GM23338 (cell line): ENCODE results near the gene DCANP1. TPM values are rescaled to one million over a fixed set of nuclear protein-coding genes. Genes with fewer than 3 reads are reported as not detected.

Source experiments
- ATAC-seq: fragments of 200-7000 bp; cut with Tn5 transposase; 3 replicates; pipeline ENCODE4 v1.9.1; 2020
- DNase-seq: peaks from one replicate; pipeline ENCODE4 v3.0.0-alpha.2; 2015; ENCODE audit warnings: low spot score
- H2AFZ ChIP-seq: fragments of 200-600 bp; sonication (generic); 2 replicates; pipeline ENCODE4 v1.8.0; 2016; ENCODE audit warnings: antibody characterized with exemption, mild to moderate bottlenecking, moderate library complexity
- H3F3A ChIP-seq: fragments of 200-600 bp; sonication (generic); replicated peaks from 2 replicates; pipeline ENCODE4 v1.8.0; 2017; ENCODE audit warnings: antibody characterized with exemption, mixed run types, low read depth
- H3K27ac ChIP-seq: fragments of 200-600 bp; sonication (generic); 2 replicates; pipeline ENCODE4 v1.6.1; 2016; ENCODE audit warnings: low read depth
- H3K27me3 ChIP-seq: fragments of 200-600 bp; sonication (generic); 2 replicates; pipeline ENCODE4 v1.8.0; 2016; ENCODE audit warnings: mild to moderate bottlenecking, mixed run types, moderate library complexity; ENCODE audit not compliant: insufficient read depth
- H3K36me3 ChIP-seq: fragments of 200-600 bp; sonication (generic); 2 replicates; pipeline ENCODE4 v1.8.0; 2016; ENCODE audit warnings: mild to moderate bottlenecking; ENCODE audit not compliant: insufficient read depth
- H3K4me1 ChIP-seq: fragments of 200-600 bp; sonication (generic); 2 replicates; pipeline ENCODE4 v1.8.0; 2016; ENCODE audit warnings: mild to moderate bottlenecking, moderate library complexity; ENCODE audit not compliant: insufficient read depth
- H3K4me2 ChIP-seq: fragments of 200-600 bp; sonication (generic); 2 replicates; pipeline ENCODE4 v1.7.1; 2017; ENCODE audit warnings: mixed run types
- H3K4me3 ChIP-seq: fragments of 200-600 bp; sonication (generic); 2 replicates; pipeline ENCODE4 v1.6.1; 2016; ENCODE audit warnings: mixed run types
- H3K79me2 ChIP-seq: fragments of 200-600 bp; sonication (generic); replicated peaks from 2 replicates; pipeline ENCODE4 v1.8.0; 2017; ENCODE audit warnings: mild to moderate bottlenecking; ENCODE audit not compliant: insufficient read depth
- H3K9me2 ChIP-seq: fragments of 200-600 bp; sonication (generic); 2 replicates; pipeline ENCODE4 v1.8.0; 2017; ENCODE audit not compliant: insufficient read depth
- H4K20me1 ChIP-seq: fragments of 200-600 bp; sonication (generic); replicated peaks from 2 replicates; pipeline ENCODE4 v1.8.0; 2017; ENCODE audit warnings: mild to moderate bottlenecking; ENCODE audit not compliant: insufficient read depth
- H3K27ac Mint-ChIP-seq: 2 replicates; pipeline ENCODE4 v1.8.0; 2020; ENCODE audit warnings: inconsistent platforms, mild to moderate bottlenecking, moderate library complexity, mixed read lengths
- H3K27me3 Mint-ChIP-seq: 3 replicates; pipeline ENCODE4 v1.8.0; 2022; ENCODE audit warnings: low read depth, mild to moderate bottlenecking, moderate library complexity, mixed read lengths, inconsistent platforms; ENCODE audit not compliant: insufficient read depth, poor library complexity
- H3K36me3 Mint-ChIP-seq: 3 replicates; pipeline ENCODE4 v1.8.0; 2021; ENCODE audit warnings: low read depth, mild to moderate bottlenecking, inconsistent platforms, moderate library complexity, mixed read lengths
- H3K4me1 Mint-ChIP-seq: 3 replicates; pipeline ENCODE4 v1.8.0; 2020; ENCODE audit warnings: mild to moderate bottlenecking, inconsistent platforms, mixed read lengths
- H3K4me3 Mint-ChIP-seq: 3 replicates; pipeline ENCODE4 v1.8.0; 2021; ENCODE audit warnings: moderate library complexity, mild to moderate bottlenecking, inconsistent platforms, mixed read lengths
- H3K9me3 Mint-ChIP-seq: 3 replicates; pipeline ENCODE4 v1.8.0; 2020; ENCODE audit warnings: moderate library complexity, mild to moderate bottlenecking, inconsistent platforms, mixed read lengths
- CREB1 ChIP-seq: fragments of 250-450 bp; sonication (Bioruptor Pico); IDR thresholded peaks from 2 replicates; pipeline ENCODE4 v1.5.0; 2020; ENCODE audit warnings: low read depth, mild to moderate bottlenecking, moderate library complexity
- ZNF331 ChIP-seq: fragments of 250-450 bp; sonication (Bioruptor Pico); IDR thresholded peaks from 2 replicates; pipeline ENCODE4 v1.5.0; 2020; ENCODE audit warnings: low read depth, mild to moderate bottlenecking, moderate library complexity
- polyA plus RNA-seq: library from polyadenylated mRNA; unstranded; fragments of >200 nt; fragmentation: Nextera tagmentation; extraction: Ambion mirVana; gene quantifications from 2 replicates; pipeline ENCODE4 v1.2.1, GENCODE V29; 2016
- total RNA-seq: library from RNA; depleted of rRNA; stranded (reverse); fragments of >200 nt; shearing (Covaris generic); gene quantifications from 2 replicates; pipeline ENCODE4 v1.2.3, GENCODE V29; 2014
- TF ChIP-seq, protein P1 (sequence below), 2 experiments: fragments of 200-600 bp in 1 of 2; sonication (generic) in 1 of 2; conservative IDR thresholded peaks; 2 replicates each; pipeline versions ENCODE4 v1.5.1 to v1.6.1; 2016 to 2017; ENCODE audit warnings: antibody characterized with exemption in 2 of 2, low read depth in 2 of 2, mild to moderate bottlenecking in 2 of 2, moderate library complexity in 1 of 2
- TF ChIP-seq, protein P2 (sequence below): fragments of 250-450 bp; sonication (Bioruptor Pico); IDR thresholded peaks from 2 replicates; pipeline ENCODE4 v1.5.0; 2020; ENCODE audit warnings: mild to moderate bottlenecking, moderate library complexity
- TF ChIP-seq, protein P3 (sequence below): IDR thresholded peaks from one replicate; pipeline ENCODE4 v1.6.1; 2018; ENCODE audit warnings: antibody characterized with exemption; ENCODE audit not compliant: unreplicated experiment

DCANP1 gene
- total and polyA plus RNA-seq, 2 experiments from 2014 or later = not detected

DNA sequence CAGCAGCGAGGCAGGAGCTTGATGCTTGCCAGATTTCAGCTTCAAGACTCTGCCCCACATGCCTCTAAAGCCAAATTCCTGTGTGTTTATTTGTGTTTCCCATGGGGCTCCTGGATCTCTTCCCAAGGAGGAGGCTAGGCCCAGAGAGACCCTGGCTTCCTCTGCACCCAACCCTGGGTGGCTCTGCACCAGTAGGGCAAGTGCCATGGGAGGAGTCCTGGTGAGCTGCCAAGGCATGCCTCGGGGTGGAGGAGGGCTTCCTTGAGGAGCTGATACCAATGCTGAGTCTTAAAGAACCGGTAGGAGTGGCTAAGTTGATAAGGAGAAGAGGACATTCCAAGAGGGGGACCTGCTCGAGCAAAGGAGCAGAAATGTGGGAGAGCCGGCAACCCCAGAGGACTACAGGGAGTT is 11.8 kb upstream of the DCANP1 start:
- ATAC-seq = no peak
- peaks cover 32% of the 10 kb centered on the region for H3K27me3 Mint-ChIP-seq
- Histone ChIP-seq H4K20me1 (no peaks in the 10 kb centered on the region), H3K4me2 (no peak overlapping the region), H3K4me1 (no peaks in the 10 kb centered on the region), H3K4me3 (no peak overlapping the region), H3K9me2 (no peaks in the 10 kb centered on the region), H3K27ac (no peak overlapping the region), H3K36me3 (no peaks in the 10 kb centered on the region), H2AFZ (no peak overlapping the region), H3K27me3 (peaks cover 31% of the 10 kb centered on the region), H3F3A (no peaks in the 10 kb centered on the region), H3K79me2 (no peaks in the 10 kb centered on the region)
- H3K27ac Mint-ChIP-seq = no peak overlapping the region
- no peaks in the 10 kb centered on the region for H3K4me1 Mint-ChIP-seq
- no peaks in the 10 kb centered on the region for H3K36me3 Mint-ChIP-seq
- no peak for DNase-seq
- H3K9me3 Mint-ChIP-seq = no peaks in the 10 kb centered on the region
- TF ChIP-seq ZNF331 (CRISPR knock-in tag) (no peak), CREB1 (CRISPR knock-in tag) (no peak)
- TF ChIP-seq, protein P1, sequence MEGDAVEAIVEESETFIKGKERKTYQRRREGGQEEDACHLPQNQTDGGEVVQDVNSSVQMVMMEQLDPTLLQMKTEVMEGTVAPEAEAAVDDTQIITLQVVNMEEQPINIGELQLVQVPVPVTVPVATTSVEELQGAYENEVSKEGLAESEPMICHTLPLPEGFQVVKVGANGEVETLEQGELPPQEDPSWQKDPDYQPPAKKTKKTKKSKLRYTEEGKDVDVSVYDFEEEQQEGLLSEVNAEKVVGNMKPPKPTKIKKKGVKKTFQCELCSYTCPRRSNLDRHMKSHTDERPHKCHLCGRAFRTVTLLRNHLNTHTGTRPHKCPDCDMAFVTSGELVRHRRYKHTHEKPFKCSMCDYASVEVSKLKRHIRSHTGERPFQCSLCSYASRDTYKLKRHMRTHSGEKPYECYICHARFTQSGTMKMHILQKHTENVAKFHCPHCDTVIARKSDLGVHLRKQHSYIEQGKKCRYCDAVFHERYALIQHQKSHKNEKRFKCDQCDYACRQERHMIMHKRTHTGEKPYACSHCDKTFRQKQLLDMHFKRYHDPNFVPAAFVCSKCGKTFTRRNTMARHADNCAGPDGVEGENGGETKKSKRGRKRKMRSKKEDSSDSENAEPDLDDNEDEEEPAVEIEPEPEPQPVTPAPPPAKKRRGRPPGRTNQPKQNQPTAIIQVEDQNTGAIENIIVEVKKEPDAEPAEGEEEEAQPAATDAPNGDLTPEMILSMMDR (conservative IDR thresholded peaks at IDR 0.05; ENCODE audit: low read depth in 2 of 2) = no peak
- TF ChIP-seq, protein P2, sequence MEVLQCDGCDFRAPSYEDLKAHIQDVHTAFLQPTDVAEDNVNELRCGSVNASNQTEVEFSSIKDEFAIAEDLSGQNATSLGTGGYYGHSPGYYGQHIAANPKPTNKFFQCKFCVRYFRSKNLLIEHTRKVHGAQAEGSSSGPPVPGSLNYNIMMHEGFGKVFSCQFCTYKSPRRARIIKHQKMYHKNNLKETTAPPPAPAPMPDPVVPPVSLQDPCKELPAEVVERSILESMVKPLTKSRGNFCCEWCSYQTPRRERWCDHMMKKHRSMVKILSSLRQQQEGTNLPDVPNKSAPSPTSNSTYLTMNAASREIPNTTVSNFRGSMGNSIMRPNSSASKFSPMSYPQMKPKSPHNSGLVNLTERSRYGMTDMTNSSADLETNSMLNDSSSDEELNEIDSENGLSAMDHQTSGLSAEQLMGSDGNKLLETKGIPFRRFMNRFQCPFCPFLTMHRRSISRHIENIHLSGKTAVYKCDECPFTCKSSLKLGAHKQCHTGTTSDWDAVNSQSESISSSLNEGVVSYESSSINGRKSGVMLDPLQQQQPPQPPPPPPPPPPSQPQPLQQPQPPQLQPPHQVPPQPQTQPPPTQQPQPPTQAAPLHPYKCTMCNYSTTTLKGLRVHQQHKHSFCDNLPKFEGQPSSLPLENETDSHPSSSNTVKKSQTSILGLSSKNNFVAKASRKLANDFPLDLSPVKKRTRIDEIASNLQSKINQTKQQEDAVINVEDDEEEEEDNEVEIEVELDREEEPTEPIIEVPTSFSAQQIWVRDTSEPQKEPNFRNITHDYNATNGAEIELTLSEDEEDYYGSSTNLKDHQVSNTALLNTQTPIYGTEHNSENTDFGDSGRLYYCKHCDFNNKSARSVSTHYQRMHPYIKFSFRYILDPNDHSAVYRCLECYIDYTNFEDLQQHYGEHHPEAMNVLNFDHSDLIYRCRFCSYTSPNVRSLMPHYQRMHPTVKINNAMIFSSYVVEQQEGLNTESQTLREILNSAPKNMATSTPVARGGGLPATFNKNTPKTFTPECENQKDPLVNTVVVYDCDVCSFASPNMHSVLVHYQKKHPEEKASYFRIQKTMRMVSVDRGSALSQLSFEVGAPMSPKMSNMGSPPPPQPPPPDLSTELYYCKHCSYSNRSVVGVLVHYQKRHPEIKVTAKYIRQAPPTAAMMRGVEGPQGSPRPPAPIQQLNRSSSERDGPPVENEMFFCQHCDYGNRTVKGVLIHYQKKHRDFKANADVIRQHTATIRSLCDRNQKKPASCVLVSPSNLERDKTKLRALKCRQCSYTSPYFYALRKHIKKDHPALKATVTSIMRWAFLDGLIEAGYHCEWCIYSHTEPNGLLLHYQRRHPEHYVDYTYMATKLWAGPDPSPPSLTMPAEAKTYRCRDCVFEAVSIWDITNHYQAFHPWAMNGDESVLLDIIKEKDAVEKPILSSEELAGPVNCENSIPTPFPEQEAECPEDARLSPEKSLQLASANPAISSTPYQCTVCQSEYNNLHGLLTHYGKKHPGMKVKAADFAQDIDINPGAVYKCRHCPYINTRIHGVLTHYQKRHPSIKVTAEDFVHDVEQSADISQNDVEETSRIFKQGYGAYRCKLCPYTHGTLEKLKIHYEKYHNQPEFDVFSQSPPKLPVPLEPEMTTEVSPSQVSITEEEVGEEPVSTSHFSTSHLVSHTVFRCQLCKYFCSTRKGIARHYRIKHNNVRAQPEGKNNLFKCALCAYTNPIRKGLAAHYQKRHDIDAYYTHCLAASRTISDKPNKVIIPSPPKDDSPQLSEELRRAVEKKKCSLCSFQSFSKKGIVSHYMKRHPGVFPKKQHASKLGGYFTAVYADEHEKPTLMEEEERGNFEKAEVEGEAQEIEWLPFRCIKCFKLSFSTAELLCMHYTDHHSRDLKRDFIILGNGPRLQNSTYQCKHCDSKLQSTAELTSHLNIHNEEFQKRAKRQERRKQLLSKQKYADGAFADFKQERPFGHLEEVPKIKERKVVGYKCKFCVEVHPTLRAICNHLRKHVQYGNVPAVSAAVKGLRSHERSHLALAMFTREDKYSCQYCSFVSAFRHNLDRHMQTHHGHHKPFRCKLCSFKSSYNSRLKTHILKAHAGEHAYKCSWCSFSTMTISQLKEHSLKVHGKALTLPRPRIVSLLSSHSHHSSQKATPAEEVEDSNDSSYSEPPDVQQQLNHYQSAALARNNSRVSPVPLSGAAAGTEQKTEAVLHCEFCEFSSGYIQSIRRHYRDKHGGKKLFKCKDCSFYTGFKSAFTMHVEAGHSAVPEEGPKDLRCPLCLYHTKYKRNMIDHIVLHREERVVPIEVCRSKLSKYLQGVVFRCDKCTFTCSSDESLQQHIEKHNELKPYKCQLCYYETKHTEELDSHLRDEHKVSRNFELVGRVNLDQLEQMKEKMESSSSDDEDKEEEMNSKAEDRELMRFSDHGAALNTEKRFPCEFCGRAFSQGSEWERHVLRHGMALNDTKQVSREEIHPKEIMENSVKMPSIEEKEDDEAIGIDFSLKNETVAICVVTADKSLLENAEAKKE (CRISPR knock-in tag) = no peak
- TF ChIP-seq, protein P3, sequence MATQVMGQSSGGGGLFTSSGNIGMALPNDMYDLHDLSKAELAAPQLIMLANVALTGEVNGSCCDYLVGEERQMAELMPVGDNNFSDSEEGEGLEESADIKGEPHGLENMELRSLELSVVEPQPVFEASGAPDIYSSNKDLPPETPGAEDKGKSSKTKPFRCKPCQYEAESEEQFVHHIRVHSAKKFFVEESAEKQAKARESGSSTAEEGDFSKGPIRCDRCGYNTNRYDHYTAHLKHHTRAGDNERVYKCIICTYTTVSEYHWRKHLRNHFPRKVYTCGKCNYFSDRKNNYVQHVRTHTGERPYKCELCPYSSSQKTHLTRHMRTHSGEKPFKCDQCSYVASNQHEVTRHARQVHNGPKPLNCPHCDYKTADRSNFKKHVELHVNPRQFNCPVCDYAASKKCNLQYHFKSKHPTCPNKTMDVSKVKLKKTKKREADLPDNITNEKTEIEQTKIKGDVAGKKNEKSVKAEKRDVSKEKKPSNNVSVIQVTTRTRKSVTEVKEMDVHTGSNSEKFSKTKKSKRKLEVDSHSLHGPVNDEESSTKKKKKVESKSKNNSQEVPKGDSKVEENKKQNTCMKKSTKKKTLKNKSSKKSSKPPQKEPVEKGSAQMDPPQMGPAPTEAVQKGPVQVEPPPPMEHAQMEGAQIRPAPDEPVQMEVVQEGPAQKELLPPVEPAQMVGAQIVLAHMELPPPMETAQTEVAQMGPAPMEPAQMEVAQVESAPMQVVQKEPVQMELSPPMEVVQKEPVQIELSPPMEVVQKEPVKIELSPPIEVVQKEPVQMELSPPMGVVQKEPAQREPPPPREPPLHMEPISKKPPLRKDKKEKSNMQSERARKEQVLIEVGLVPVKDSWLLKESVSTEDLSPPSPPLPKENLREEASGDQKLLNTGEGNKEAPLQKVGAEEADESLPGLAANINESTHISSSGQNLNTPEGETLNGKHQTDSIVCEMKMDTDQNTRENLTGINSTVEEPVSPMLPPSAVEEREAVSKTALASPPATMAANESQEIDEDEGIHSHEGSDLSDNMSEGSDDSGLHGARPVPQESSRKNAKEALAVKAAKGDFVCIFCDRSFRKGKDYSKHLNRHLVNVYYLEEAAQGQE = no peak
- no peak overlapping the region for H3K4me3 Mint-ChIP-seq
